Mesodermal cell (in vitro differentiated cells): Measurements from ENCODE around the gene ALDH1A1.

Experiments
- H3K27ac ChIP-seq: 2 replicates; pipeline ENCODE4 v1.7.0; 2013; ENCODE audit warnings: mild to moderate bottlenecking, low read depth, low read length, moderate library complexity; ENCODE audit not compliant: severe bottlenecking
- H3K36me3 ChIP-seq: 2 replicates; pipeline ENCODE4 v1.7.1; 2013; ENCODE audit warnings: mild to moderate bottlenecking, low read length, moderate library complexity; ENCODE audit not compliant: control insufficient read depth, insufficient read depth
- H3K4me1 ChIP-seq: one replicate; pipeline ENCODE4 v1.7.1; 2013; ENCODE audit warnings: mild to moderate bottlenecking, low read length; ENCODE audit not compliant: insufficient read depth, control insufficient read depth, poor library complexity, severe bottlenecking
- H3K4me3 ChIP-seq: 2 replicates; pipeline ENCODE4 v1.7.0; 2013; ENCODE audit warnings: low read length, control low read depth, mild to moderate bottlenecking; ENCODE audit not compliant: insufficient read depth, poor library complexity, severe bottlenecking; ENCODE audit errors: extremely low read depth
- H3K9me3 ChIP-seq: 2 replicates; pipeline ENCODE4 v1.7.1; 2013; ENCODE audit warnings: mild to moderate bottlenecking, low read length, moderate library complexity; ENCODE audit not compliant: control insufficient read depth
- WGBS, 2 experiments: methylation state at CpG; one replicate each; pipeline ENCODE4 v1.1.5; 2013; ENCODE audit warnings: missing lambda C conversion rate in 2 of 2; ENCODE audit not compliant: insufficient coverage in 2 of 2; 5-methylcytosine and 5-hydroxymethylcytosine counted together

Gene ALDH1A1

DNA sequence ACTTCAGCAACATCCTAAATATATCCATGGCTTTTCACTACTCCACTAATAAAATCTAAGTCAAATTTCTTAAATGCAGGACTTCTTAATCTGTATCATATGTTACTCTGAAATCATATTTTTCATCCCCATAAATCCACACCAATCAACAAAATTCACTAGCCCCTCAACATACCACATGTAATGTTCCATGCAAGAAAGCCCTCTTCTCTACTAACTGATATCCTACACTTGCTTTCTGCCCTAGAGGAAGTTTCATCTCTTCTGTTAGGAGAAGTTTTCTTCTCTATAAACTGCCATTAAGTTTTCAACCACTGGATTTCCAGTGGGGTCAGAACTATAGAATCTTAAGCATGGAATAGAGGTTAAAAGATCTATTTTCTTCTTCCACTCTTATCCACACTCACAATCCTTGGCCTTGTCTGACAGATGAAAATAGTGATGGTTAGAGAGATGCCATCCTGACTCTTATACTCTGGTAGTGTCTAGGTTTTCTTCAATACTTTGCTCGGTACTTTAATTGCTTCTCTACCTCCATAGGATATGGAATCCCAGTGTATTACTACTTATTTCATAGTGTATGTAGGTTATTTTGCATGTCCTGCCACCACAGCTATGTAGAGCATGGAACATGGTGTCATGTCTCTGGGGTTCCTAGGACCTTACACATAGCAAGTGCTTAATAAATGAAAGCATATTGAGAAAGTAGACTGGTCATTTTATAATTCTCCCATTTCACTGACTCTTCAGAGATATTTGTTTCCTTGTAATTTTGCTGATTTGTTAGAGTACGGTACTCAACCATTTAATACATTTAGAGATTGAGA is 48.4 kb downstream of the ALDH1A1 start:
- Histone ChIP-seq H3K9me3 (no peaks in the 10 kb centered on the region), H3K27ac (no peak overlapping the region), H3K36me3 (no peaks in the 10 kb centered on the region), H3K4me1 (no peaks in the 10 kb centered on the region), H3K4me3 (no peak overlapping the region)
- WGBS, 2 experiments, result no CpG with 5 or more reads among the region's 2 CpGs

DNA sequence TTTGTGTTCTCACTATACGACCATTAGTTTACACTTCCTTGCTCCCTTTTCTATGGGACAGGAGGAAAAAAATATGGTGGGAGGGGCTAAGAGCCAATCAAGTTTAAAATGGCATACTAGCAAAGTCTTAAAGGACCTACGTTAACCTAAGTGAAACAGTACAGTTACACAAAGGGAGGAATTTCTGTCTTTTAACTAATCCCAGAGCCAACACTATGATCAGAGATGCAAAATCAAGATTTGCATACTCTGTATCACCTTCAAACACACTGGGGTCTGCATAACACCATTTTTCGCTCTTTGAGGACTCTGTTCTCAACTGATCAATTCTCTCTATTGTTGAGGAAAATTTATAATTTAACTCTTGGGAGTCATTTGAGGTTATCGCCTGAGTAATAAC is 49.8 kb downstream of the ALDH1A1 start:
- Histone ChIP-seq H3K9me3 (no peaks in the 10 kb centered on the region), H3K36me3 (no peaks in the 10 kb centered on the region), H3K4me1 (no peaks in the 10 kb centered on the region), H3K27ac (no peak overlapping the region), H3K4me3 (no peak overlapping the region)
- 67 to 100% methylated on average over 1 of the region's 4 CpGs for WGBS, 2 experiments

DNA sequence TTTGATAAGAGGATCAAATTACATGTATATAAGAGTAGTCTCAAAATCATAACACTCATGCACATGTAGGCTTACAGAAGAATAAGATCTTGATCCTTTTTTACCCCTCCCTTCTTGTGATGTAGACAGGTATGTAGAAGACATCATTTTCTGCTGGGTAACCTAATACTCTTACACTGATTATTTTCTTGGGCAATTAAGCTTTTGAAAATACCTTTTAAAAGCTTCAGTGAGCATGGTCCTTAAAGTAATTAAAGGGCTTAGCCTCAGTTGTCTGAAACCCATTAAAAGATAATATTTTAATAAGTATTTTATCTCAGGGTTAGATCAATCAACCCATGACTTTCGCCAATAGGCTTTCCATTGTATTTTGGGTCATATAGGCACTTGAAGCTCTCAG is 50.6 kb downstream of the ALDH1A1 start:
- Histone ChIP-seq H3K4me1 (no peaks in the 10 kb centered on the region), H3K36me3 (no peaks in the 10 kb centered on the region), H3K27ac (no peak overlapping the region), H3K4me3 (no peak overlapping the region), H3K9me3 (no peaks in the 10 kb centered on the region)
- no CpG with 5 or more reads among the region's 1 CpG for WGBS, 2 experiments

DNA sequence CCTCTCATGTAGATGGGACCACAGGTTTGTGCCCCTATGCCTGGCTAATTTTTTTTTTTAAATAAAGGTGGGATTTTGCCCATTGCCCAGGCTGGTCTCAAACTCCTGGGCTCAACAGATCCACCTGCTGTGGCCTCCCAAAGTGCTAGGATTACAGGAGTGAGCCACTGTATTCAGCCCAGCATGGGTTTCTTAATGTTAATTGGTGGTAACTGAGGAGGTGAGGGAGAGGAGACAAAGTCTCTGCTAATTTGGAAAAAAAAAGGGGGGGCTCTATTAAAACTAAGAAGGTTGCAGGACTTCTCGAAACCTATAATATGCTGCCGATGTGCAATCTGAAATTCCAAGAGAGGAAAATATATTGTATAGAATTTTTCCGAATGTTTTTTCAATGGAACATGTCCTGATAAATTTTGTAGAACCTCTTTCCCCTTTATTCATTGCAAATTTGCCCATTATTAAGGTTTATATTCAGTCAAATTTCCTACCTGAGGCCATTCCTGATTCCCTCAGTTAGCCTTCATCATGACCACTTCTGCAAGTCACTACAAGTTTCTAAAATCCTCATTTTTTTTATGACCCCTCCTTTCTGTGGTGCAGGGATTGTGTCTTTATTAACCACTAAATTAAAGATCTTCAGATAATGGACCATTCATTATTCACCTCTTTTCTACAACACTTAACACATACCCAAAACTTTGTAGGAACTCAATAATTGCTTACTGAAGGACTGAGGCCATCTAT is 52.9 kb downstream of the ALDH1A1 start:
- 100% methylated on average over 1 of the region's 3 CpGs; no CpG with 5 or more reads in 1 of the 2 experiments for WGBS, 2 experiments
- no peak overlapping the region for H3K27ac ChIP-seq
- no peaks in the 10 kb centered on the region for H3K9me3 ChIP-seq
- no peak overlapping the region for H3K4me3 ChIP-seq
- H3K36me3 ChIP-seq, result no peaks in the 10 kb centered on the region
- no peaks in the 10 kb centered on the region for H3K4me1 ChIP-seq

DNA sequence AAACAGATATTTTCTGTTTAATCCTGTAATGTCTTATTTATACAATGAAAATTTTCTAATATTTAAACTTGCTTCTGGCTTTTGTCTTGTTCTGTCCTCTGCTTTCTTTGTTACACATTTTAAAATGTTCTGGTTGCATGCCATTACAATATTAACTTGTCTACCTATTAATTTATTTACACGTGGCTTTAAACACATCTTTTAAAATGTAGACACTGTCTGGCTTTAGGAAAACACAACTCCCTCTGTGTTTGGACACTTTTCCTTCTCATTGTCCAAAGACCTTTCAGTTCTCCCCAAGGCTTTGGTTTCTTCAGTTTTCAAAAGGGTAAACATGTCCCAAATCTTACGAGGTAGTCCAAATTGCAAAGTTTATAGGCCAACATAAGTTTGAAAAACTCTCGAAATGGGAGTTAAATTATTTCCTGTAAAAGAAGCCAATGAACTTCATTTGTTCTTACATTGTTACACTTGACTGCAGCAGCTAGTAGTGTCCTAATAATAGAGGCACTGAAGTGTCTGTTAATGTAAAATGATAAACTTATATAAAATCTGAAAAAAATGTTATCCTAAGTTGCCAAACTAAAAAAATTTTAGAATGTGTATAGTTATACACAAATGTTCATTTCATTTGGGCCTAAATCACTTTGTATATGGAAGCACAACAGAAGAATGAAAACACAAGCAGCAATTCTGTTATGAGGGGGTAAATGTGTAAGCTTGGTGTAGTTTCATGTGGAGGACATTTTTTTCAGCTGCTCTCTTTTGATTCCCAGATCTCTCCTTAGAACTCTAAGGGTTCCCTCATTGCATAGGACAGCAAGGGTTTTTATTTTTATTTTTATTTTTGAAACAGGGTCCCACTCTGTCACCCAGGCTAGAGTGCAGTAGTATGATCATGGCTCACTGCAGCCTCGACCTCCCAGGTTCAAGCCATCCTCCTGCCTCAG is 53.8 kb downstream of the ALDH1A1 start:
- no peak overlapping the region for H3K27ac ChIP-seq
- no peaks in the 10 kb centered on the region for H3K4me1 ChIP-seq
- no peaks in the 10 kb centered on the region for H3K9me3 ChIP-seq
- 75 to 78% methylated on average over 1 to 2 of the region's 4 CpGs for WGBS, 2 experiments
- no peaks in the 10 kb centered on the region for H3K36me3 ChIP-seq
- no peak overlapping the region for H3K4me3 ChIP-seq

DNA sequence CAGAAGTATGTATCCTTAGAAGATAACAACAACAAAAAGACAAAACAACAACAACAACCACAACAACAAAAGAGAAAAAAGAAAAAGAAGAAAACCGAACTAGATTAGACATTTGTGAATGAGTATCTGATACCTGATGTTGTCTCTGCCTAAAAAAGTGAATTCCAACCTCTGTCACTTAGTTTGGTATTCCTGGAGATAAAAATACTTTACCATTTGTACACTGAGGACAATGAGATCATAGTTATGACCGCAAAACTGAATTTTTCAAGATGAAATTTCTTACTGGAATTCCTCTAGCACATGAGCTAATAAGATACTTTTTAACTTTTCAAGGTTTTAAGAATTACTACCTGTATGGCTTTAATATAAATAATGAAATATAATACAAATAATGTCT is 54.5 kb downstream of the ALDH1A1 start:
- no peaks in the 10 kb centered on the region for H3K36me3 ChIP-seq
- no peaks in the 10 kb centered on the region for H3K9me3 ChIP-seq
- H3K27ac ChIP-seq, result no peak overlapping the region
- 100% methylated on average over 1 of the region's 2 CpGs; no CpG with 5 or more reads in 1 of the 2 experiments for WGBS, 2 experiments
- H3K4me1 ChIP-seq, result no peaks in the 10 kb centered on the region
- H3K4me3 ChIP-seq, result no peak overlapping the region

DNA sequence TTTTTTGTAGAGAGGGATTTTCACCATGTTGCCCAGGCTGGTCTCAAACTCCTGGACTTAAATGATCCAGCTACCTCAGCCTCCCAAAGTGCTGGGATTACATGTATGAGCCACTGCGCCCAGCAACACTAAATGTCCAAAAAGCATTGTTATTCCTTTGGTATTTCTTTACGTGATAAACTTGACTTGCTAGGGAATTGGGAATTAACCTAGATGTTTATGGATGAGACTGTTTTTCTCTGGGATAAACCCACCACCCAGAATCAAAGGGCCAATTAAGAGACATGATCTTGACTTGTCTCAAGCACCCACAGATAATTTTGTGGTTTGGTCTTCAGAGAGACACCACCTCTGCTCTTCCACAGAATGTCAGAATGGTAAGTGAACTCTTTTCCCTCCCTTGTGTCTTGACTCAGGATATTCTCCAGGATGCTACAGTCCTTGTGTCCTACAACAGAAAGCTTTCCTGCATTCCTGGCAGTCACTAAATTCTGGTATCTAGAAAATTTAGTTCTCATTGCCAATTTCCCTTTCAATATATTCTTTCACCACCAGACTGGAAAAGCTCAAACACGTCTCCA is 55.7 kb downstream of the ALDH1A1 start:
- Histone ChIP-seq H3K4me3 (no peak overlapping the region), H3K9me3 (no peaks in the 10 kb centered on the region), H3K27ac (no peak overlapping the region), H3K36me3 (no peaks in the 10 kb centered on the region), H3K4me1 (no peaks in the 10 kb centered on the region)
- WGBS, 2 experiments, result no CpG with 5 or more reads among the region's 3 CpGs

DNA sequence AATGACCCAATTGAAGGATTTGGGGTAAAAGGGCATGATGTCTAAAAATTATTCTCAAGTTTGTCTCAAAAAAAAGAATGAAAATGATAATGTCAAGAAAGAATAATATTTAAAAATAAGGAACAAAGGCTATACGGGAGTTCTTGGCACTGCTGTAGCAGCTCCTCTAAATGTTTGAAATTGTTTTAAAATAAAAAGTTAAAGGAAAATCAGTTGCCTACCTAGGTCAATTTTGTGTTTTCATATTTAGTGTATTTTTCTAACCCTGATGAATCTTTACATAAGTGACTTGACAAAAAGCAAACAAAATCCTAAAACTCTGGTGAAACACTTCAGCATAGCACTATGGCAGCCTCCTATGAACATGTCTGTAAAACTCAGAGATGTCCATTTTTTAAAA is 56.4 kb downstream of the ALDH1A1 start:
- H3K36me3 ChIP-seq, result no peaks in the 10 kb centered on the region

DNA sequence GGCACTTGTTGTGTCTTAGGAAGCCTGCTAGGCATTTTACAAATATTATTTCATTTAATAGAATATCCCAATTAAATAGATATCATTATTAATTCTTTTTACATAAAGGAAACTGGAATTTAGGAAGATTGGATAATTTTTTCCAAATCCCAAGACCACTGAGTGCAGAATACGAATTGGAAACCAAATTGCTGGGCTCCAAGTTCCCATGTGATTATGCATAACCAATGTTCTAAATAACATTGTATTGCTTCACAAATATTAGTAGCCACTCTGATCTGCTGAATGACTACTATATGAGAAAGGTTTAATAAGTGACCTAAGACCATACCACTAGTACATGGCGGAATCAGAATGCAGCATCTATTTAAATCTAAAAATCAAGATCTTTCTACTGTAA is 57.7 kb downstream of the ALDH1A1 start:
- Histone ChIP-seq H3K9me3 (no peaks in the 10 kb centered on the region), H3K27ac (no peak overlapping the region), H3K4me1 (no peaks in the 10 kb centered on the region), H3K36me3 (no peaks in the 10 kb centered on the region), H3K4me3 (no peak overlapping the region)
- no CpG with 5 or more reads among the region's 2 CpGs for WGBS, 2 experiments

More for the DNA sequence above, 56.4 kb downstream of the ALDH1A1 start:
- Histone ChIP-seq H3K4me1 (no peaks in the 10 kb centered on the region), H3K27ac (no peak overlapping the region), H3K4me3 (no peak overlapping the region), H3K9me3 (no peaks in the 10 kb centered on the region)
- WGBS, 2 experiments, result no CpG with 5 or more reads among the region's 1 CpG

DNA sequence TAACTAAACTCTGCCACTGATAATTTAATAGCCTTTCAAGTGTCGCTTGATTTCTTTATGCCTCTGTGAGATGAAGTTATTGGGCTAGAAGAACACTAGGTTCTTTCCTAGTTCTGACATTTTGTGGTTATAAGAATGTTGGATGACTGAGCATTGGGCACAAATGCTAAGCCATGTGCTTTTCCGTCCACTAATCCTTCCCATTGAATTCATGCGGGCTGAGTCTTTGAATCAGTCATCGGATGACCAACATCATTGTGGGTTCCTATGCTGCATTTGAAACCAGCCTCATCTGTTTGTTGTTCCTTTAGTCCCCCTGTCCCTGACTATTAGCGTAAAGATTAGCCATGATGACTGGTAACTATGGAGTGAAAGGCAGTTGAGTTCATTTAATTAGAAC is 58.5 kb downstream of the ALDH1A1 start:
- no peak overlapping the region for H3K27ac ChIP-seq

More for the DNA sequence above, 58.5 kb downstream of the ALDH1A1 start:
- Histone ChIP-seq H3K4me1 (no peaks in the 10 kb centered on the region), H3K36me3 (no peaks in the 10 kb centered on the region), H3K4me3 (no peak overlapping the region), H3K9me3 (no peaks in the 10 kb centered on the region)
- WGBS, 2 experiments, result 100% methylated on average over 3 to 4 of the region's 5 CpGs
